ENCODE data around the gene RIPOR3.
"Not testable (repeated sequence)": the region's sequence is repeated elsewhere in the genome, so short reads cannot be mapped to it uniquely, and the experiment has no call there.

RIPOR3 gene

DNA sequence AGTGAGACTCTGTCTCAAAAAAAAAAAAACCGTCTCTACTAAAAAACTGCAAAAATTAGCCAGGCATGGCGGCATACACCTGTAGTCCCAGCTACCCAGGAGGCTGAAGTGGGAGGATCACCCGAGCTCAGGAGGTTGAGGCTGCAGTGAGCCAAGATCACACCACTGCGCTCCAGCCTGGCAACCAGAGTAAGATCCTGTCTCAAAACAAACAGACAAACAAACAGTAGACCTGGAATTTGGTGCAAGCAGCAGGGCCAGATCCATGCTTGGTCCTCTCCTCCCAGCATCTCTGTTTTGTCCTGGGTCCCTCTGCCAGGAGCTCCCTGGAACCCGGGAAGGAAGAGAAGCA is 11.6 kb downstream of the RIPOR3 start:
- DNase-seq (ENCODE audit: low spot score), result no peak

DNA sequence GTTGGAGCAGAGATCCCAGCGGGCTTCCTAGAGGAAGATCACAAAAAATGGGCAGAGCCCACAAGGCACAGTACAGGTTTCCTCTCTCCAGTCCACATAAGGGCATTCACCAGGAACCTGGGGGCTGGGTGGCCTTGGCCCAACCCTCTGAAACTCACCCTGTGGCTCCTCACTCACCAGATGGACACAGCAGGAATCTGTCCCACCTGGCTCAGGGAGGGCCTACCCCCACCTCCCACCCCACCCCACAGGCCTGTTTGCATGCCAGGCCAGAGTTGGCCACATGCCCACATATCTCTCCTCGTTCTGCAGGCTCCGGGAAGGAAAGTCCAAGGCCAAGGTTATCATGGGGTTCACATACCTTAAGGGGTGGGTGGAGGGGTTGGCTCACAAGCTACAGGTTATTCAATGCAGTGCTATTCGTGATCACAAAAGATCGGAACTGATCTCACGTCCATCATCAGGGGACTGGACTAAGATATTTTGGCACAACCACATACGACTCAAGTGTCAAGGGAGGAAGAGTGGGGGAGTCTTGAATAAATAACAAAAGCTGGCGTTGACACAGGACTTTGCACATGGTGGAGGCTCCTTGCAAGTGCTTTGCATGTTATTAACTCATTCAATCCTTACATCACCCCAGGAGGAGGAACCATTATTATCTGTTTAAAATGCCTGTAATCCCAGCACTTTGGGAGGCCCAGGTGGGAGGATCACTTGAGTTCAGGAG is 13.0 kb downstream of the RIPOR3 start:
- DNase-seq (ENCODE audit: low spot score), result no peak

DNA sequence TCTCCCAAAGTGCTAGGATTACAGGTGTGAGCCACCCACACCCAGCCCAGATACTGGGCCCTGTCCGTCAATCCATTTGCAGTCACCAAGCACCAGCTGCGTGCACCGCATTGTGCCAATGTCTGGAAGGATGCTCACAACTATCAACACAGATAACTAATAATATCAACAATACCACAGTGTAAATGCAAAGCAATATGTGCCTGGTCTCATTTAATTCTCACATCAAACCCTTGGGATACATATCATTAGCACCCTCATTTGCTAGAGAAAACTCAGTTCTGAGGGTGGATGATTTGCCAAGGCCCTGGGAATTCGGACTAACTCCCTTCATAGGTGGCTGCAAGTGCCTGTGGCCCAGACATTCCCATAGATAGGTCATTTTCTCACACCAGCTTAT is 14.5 kb downstream of the RIPOR3 start:
- no peak for DNase-seq (ENCODE audit: low spot score)

DNA sequence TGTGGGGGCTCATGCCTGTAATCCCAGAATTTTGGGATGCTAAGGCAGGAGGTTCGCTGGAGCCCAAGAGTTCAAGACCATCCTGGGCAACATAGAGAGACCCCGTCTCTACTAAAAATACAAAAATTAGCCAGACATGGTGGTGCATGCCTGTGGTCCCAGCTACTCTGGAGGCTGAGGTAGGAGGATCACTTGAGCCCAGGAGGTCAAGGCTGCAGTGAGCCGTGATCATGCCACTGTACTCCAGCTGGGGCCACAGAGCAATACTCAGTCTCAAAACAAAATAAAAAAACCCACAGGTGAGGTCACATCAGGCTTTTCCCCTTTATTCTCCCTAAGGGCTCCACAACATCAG is 15.0 kb downstream of the RIPOR3 start:
- not testable (repeated sequence) for DNase-seq (ENCODE audit: low spot score)

DNA sequence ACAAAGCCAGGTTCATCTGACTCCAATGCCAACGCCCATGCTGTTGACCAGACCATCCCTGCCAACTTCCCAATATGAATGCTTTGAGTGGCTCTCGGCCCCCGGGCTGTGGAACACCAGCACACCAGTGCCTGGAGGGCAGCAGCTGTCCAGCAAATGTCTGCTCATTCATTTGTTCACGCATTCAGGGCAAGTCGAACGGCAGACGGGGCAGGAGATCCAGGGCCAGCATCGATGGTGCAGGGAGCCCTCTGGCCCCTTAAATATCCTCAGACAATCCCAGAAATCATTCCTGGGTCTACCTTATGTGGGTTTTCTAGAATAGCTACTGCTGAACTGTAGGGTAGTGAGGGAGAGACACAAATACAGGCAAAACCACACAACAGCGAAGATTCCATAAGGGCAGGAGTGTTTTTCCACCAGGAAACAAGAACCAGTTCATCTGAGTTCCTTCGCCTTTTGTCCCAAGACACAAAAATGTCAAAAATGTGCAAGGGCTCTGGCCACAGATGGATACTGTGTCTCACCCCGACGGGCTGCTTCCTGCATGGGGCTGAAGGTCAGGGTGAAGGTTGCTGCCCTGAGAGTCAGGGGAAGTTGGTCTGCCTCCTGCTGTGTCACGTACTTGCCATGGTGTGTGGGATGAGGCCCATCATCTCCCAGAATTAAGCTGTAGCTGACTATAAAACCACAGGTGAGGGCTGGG is 15.5 kb downstream of the RIPOR3 start:
- DNase-seq (ENCODE audit: low spot score), result no peak

DNA sequence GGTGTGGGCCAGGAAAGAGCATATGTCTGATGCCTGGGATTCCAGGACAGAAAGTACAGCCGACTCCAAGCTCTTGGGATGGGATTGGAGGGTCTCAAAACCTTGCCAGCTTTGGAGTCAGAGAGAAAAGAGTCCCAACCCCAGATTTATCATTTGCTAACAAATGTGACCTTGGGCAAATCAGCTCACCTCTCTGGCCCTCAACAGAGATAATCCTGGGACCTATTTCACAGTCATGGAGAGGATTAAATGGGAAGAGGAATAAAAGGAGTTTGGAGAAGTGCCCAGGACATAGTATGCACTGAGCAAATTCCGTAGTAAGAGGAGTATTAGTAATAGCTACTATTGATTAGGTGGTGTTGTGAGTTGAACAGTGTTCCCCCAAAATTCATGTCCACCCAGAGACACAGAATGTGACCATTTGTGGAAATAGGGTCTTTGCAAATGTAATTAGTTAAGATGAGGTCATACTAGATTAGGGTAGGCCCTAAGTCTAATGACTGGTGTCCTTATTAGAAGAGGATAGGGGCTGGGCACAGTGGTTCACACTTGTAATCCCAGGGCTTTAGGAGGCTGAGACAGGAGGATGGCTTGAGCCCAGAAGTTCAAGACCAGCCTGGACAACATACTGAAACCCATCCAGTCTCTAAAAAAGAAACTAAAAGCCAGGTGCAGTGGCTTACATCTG is 17.1 kb downstream of the RIPOR3 start:
- no peak for DNase-seq (ENCODE audit: low spot score)

DNA sequence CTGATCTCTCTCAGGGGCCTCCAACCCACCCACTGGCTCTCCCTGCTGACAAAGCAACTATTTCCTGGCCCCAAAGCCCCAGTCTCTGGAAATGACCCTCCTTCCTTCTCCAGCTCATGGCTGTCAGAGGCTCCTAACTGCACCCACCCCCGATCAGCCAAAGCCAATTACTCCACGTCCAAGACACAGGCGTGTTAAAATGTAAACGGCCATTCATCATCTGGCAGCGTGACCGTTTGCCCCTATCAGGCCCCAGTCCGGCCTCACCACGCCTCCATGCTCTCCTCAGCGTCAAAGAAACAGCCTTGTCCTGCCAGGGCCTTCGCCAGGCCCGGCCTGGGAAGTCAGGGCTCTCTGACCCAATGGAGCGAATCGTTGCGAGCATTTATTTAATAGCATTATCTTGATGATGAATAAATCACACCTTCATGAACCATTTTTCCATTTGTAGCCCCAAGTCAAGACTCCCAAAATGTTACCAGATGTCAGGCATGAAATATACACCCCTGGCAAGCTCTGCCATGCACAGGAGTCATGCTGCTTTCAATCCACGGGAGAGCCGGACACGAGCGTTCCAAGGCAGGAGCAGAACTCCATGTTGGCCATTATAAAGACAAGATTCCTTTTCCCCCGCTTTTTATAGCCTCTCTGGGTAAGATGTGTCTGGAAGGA is 17.7 kb downstream of the RIPOR3 start:
- DNase-seq (ENCODE audit: low spot score), result no peak

DNA sequence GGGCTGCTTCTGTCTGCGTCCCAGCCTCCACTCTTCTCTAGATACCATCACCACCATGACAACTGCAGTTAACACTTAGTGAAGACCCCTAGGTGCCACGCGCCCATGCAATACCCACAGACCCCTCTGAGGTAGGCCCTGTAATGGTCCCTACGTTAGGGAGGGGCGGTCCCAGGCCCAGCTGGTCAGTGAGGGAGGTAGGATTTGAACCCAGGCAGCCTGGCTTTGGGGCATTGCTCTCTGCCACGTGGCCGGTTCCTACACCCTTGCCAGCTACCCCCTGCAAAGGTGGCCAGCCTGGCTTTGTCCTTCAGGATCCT is 18.2 kb downstream of the RIPOR3 start:
- DNase-seq (ENCODE audit: low spot score), result no peak

DNA sequence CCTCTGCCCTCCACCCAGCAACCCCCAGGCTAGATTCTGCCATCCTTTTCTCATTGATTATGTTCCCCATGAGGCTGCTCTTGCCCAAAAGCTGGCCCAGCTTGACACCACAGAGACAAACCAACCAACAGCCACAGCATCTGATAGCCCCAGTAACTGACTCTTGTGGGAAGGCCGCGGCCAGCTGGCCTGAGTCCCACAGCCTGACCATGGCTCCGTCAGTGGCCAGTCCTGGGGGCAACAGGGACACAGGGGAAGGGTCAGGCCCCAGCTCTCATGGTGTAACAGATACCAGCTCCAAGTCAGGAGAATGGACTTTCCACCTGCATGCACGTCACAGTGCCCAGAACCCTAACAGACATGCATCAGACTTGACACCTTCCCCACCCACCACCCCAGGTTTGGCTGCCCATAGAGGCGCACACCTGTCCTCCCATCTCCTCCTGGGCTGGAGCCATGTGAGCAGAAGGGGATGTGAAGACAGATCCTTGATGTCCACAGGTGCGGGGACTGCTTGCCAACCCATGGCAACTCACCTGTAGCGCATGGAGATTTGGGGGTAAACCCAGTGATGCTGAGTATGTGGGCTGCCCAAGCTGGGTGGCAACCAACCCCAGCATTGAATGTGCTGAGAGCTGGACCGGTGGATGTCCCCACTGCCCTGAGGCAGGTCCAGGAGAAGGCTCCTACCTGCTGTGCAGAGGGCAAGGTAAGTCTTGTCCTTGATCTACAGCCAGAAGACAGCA is 18.8 kb downstream of the RIPOR3 start:
- no peak for DNase-seq (ENCODE audit: low spot score)

DNA sequence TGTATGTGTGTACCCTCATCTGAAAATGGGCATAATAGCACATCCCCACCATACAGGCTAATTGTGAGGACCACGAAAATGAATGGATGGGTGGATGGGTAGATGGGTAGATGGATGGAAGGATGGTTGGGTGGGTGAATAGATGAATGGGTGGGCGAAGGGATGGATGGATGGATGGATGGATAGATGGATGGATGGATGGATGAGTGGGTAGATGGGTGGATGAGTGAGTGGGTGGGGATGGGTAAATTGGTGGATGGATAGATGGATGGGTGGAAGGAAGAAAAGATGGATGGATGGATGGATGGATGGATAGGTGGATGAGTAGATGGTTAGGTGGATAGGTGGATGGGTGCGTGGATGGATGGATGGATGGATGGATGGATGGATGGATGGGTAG is 19.7 kb downstream of the RIPOR3 start:
- no peak for DNase-seq (ENCODE audit: low spot score)

DNA sequence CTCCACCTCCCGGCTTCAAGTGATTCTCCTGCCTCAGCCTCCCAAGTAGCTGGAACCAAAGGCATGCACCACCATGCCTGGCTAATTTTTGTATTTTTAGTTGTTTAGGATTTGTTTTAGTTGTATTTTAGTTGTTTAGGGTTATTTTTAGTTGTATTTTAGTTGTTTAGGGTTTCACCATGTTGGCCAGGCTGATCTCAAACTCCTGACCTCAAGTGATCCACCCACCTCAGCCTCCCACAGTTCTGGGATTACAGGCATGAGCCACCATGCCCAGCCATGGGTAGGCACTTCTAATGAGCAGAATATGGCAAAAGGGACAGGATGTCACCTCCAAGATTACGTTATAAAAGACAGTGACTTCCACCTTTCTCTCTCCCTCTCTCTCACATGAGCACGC is 20.3 kb downstream of the RIPOR3 start:
- DNase-seq (ENCODE audit: low spot score), result not testable (repeated sequence)

DNA sequence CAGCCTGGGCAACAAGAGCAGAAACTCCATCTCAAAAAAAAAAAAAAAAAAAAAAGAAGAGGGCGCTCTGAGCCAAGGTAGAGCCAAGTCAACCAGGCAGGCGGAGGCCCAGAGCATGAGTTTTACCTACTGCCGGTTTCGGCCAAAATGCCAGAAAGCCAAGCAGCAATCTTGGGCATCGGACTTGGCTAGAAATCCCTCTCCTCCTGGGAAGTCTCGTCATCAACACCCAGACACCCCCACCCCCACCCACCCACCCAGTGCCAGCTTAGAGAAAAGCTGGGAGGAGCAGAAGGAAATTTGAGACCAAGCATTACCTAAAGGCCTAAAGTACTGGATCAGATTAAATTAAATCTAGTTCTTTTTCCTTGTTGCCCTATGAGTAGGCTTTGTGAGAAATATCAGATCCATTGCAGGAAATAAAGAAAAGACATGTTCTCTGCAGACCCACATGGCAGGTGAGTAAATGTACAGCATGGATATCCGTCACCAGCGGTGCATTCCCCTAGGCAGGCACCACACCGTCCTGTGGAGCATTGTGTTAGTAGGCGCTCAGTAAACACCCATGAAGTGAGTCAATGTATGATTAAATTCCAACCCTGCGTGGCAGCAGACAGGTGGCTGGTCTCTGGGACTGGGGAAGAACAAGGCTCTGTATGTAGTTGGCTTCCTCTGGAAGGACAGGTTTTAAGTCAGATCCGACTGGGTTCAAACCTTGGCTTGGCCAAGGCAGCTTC is 21.0 kb downstream of the RIPOR3 start:
- no peak for DNase-seq (ENCODE audit: low spot score)

DNA sequence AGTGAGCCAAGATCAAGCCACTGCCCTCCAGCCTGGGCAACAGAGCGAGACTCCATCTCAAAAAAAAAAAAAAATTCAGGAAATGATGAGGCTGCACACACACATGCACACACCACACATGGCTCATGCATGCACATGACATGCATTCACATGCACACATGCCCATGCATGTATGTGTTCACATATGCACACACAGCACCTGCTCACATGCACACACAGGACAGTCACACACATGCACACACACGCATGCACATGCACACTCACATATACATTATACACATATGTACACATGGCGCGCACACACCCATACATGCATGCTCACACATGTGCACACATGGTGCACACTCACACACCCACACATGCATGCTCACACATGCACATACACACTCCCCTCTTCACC is 22.5 kb downstream of the RIPOR3 start:
- no peak for DNase-seq (ENCODE audit: low spot score)

DNA sequence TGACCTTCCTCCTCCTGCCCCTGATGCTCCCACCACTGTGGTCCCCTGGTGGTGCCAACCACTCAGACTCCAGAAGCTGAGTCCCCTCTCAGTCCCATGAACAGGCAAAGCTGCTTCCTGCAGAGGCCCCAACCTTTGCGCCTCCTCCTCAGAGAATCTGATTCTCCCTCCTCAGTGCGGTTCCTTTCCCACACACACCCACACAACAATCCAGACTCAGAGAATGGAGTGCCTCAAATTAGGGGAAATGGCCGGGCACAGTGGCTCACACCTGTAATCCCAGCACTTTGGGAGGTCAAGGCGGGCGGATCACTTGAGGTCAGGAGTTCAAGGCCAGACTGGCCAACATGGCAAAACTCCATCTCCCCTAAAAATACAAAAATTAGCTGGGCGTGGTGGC is 23.0 kb downstream of the RIPOR3 start:
- no peak for DNase-seq (ENCODE audit: low spot score)

DNA sequence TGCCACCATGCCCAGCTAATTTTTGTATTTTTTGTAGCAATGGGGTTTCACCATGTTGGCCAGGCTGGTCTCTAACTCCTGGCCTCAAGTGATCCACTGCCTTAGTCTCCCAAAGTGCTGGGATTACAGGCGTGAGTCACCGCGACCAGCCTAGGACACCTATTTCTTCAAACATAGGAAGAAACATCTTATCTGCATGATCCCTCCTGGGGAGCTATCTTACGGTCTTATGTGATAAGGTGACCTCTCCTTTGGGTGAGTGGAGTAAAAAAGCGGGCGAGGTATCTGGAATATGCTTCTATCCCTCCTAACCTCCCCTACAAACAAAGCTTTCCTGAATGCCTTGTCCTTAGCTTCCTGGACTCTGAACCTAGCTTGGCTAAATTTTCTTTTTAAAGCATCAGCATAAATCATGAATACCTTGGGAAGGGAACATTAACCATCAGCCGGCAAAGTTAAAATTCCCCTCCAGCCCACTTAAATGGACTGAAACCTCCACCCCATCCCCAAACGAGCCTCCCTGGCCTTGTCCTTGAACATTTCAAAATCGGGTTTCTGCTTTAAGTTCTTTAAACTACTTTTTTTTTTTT is 24.5 kb downstream of the RIPOR3 start:
- DNase-seq (ENCODE audit: low spot score), result no peak

DNA sequence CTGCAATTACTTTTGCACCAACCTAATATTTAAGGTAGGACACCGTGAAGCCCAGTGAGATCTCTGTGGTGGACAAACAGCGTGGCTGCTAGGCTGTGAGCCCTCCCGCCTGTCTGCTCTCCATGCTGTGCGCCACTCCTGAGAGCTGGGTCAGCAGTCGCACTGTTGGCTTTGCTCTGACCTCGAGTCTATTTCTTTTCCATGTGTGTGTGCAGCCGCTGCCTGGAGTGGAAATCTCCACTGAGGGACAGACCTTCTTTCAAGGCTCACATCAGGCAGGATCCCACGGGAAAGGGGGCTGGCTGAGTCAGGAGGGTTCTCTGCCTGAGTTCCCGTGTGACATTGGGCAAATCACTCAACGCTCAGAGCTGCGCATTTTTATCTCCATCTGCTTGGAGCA is 27.1 kb downstream of the RIPOR3 start:
- DNase-seq (ENCODE audit: low spot score), result no peak

DNA sequence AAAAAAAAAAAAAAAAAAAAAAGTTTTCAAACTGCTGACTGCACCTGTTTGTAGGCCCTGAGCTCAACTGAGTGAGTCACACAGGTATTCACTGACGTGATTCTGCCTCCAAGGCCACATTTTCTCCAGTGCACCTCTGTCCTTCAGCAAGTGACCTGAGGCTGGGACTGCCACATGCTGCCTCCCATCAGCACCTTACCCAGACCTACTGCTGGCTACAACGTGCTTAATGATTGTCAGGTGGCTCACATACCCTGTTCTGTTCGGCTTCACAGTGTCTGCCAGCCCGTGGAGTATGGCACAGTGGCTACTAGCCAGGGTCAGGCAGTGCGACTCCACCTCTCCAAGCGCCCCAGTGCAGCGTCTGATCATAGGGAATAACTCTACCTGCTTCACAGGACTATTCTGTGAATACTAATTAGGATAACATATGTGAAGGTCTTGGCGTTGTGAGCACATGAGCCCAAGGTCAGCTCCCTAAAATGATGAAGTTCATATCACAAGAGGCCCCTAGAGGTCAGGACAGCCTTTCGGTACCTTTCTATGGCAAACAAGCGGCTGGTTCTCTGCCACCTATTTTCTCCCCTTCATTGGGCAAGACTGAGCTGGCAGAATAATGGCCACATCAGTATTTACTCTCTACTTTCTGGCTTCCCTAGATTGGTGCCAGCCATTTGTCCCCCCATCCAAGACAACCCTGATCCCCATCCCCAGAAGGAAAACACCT is 28.1 kb downstream of the RIPOR3 start:
- DNase-seq (ENCODE audit: low spot score), result no peak

DNA sequence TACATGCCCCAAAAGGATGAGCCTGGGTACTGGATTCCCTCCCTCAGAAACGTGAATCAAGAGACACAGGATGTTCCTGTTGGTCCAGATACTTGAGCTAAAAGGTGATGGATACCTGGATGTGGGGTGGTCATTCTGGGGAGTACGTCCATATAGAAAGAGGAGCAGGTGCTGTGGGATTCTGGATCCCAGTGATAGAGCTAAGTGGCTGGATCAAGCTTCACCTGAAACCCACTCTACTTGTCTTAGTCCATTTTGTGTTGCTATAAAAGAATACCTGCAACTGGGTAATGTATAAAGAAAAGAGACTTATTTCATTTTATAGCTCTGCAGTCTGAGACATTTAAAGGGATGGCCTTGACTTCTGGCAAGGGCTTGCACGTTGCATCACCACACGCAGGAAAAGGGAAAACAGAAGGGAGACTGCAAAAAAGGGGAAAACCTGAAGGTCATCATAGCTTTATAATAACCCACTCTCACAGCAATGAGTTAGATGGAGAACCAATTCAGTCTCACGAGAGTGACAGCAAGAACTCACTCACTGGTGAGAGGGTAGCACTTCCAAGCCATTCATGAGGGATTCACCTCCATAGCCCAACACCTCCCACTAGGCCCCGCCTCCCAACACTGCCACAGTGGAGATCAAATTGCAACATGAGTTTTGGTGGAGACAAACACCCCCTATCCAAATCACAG is 31.2 kb downstream of the RIPOR3 start:
- no peak for DNase-seq (ENCODE audit: low spot score)

DNA sequence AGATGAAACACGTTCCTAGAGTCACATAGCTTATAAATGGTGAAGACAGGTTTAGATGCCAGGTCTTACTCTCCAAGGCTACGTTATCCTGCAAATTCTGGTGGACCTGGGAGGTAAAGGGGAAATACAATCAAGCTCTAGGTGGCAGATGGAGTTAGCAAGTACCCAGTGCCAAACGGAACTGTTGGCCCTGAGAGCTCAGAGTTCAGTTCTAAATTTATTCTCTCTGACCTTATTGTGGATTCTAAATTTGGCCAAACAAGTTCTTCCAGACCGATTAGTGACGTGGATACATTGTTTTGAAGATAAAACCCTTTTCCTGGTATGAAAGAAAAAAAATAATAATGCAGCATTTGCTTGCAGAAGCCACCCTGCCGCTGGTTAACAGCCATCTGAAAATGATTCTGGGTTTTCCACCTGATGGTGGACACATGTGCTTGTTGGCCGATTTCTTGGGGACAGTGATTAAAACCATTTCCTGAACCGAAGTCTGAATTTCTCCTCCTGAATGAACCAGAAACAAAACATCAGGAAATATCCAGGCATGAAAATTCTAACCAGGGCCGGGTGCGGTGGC is 32.5 kb downstream of the RIPOR3 start:
- no peak for DNase-seq (ENCODE audit: low spot score)

Measured in AG20443 (cell line).